Subcutaneous adipose tissue (tissue), 4 donors: ENCODE measurements around the gene NPS. TPM values are rescaled to one million over a fixed set of nuclear protein-coding genes. Genes with fewer than 3 reads are reported as not detected.

Source experiments
- total RNA-seq, 4 donors: library from RNA; depleted of rRNA; stranded (reverse); fragments of >200 nt; gene quantifications; one replicate each; pipeline ENCODE4 v1.1.0, GENCODE V29; 2016
- TF ChIP-seq, protein P1 (sequence below): fragments of 450-650 bp; IDR thresholded peaks from one replicate; pipeline ENCODE4 v1.5.1; 2016; ENCODE audit warnings: low read depth, mild to moderate bottlenecking, control low read depth, antibody characterized with exemption, moderate library complexity

The NPS gene
- total RNA-seq, 4 donors from 2014 or later = not detected

DNA sequence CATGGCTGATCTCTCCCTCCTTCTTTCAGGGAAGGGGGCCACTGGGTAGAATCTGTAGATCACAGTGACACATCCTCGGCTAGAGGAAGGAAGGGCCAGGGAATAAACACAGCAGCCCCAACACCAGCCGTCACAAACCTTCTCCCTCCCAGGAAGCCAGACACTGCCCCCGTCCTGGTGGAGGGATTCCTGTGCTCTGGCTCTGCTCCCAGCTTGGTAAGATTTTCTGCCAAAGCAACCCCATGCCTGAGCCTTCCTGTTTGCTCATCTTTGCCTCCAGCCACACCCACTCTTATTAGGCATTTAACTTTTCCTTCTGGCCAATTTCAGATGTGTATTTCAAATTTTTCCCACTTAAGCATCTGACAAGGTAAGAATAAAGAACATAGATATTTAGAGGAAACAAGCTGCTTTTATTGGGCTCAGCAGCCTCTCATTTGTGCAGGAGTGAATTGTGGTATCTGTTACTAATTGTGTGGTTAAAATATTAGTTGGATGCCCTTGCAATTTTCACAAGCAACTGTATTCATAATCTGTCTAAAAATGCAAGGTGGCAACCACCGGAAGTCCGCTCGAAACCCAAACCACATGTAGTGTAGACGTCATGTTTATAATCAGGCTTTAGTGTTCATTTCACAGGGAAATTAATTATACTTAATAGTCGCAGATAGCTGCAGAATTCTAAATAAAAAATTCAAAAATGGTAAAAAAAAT lies 13.2 kb upstream of the NPS start:
- TF ChIP-seq, protein P1, sequence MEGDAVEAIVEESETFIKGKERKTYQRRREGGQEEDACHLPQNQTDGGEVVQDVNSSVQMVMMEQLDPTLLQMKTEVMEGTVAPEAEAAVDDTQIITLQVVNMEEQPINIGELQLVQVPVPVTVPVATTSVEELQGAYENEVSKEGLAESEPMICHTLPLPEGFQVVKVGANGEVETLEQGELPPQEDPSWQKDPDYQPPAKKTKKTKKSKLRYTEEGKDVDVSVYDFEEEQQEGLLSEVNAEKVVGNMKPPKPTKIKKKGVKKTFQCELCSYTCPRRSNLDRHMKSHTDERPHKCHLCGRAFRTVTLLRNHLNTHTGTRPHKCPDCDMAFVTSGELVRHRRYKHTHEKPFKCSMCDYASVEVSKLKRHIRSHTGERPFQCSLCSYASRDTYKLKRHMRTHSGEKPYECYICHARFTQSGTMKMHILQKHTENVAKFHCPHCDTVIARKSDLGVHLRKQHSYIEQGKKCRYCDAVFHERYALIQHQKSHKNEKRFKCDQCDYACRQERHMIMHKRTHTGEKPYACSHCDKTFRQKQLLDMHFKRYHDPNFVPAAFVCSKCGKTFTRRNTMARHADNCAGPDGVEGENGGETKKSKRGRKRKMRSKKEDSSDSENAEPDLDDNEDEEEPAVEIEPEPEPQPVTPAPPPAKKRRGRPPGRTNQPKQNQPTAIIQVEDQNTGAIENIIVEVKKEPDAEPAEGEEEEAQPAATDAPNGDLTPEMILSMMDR = no peak

DNA sequence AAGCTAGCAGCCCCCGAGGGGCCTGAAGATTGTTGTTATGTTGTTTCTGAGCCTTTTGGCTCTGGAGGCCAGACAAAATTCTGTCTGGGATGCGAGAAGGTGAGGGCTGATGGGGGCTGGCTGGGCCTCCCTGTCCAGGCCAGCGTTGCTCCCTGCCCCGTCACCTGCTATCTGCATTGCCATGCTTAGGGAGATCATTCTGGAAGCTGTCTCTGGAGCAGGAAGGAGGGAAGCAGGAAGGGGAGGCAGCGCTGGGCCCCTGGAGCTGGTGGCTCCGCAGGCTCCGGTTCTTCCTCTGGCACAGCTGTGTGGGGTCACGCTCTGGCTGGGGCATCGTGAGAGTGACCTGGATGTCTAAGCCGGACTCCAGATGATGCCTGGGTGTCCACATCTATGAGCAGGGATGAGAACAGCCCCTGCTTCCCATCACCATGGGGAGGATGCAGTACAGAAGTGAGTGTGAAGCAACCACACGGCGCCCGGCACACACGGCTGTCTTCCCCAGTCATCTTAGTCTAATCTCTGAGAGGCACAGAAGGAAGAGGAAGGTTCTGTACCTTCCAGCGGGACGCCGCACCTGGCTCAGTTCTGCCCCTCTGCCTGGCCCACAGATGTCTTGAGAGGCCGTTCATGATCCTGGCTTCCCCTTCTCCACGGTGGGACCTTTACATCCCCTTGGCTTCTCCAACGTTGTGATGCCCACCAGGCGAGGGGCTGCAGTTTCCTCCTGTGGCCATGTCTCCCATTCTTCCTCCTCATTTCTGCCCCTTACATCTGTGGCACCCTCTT lies 11.9 kb upstream of the NPS start:
- TF ChIP-seq, protein P1 = no peak

DNA sequence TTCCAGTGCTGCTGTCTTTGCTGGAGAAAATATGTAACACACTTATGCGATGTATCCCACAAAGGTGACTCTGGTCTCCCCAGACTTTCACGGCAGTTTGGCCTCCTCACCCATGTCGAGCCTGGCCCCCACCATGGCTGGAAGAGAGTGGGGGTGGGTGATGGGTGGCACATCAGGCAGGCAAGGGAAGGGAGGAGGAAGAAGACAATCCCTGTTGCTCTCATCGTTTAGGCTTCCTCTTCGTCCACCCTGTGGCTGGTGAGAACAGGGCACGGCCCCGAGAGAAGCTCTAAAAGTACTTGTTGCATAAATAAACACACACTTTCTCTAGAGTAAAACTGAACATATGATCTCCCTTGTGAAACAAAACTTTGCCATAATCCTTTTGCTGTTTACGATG lies 11.2 kb upstream of the NPS start:
- TF ChIP-seq, protein P1 = no peak

DNA sequence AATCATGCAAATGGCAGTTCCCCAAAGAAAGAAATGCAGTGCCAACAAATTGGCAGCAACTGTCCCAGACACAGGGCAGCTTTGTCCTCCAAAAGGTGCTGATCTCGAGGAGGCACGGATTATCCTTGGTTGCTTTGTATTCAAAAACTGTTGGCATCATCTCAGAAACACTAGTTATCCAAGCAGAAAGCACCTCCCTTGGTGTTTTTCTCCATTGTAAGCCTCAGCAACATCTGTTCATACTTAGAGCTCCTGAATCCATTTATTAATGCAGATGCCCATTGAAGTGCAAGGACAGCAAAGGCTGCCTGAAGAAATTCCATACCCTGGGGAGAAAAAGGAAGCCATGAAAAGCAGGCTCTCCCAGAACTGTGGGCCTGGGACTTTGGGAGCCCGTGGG lies 1.1 kb upstream of the NPS start:
- TF ChIP-seq, protein P1 = no peak

DNA sequence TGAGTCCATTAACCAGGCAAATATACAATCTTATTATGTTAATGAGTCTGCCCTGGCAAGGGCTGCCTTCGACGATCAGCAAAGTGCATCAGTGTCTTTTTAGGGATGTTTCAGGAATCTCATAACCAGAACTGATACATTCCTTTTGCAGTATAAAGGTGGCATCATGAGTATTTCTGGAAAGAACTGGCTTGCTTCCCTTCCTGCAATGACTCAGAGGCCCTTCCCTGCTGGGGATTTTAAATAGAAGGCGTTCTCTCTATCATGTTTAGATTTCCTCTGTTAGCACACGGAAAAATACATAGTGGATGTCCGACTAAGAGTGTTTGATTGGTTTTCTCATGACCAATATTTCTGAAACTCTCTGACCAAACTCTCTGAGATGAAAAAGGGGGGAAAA lies 1.8 kb downstream of the NPS start:
- TF ChIP-seq, protein P1 = no peak

DNA sequence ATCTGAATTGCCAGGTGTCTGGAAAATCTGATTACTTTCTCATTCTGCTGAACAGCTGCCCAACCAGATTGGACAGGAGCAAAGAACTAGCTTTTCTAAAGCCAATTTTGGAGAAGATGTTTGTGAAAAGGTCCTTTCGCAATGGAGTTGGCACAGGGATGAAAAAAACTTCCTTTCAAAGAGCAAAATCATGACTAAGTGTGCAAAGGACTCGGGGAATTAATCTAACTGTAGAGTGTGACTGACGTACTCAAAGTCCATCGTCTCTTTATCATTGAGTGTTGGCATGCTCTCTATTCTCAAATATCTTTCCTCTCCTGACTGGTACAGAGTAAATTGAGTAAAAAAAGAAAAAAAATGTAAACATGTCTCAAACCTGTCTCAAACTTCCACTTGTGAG lies 3.3 kb downstream of the NPS start:
- TF ChIP-seq, protein P1 = no peak

DNA sequence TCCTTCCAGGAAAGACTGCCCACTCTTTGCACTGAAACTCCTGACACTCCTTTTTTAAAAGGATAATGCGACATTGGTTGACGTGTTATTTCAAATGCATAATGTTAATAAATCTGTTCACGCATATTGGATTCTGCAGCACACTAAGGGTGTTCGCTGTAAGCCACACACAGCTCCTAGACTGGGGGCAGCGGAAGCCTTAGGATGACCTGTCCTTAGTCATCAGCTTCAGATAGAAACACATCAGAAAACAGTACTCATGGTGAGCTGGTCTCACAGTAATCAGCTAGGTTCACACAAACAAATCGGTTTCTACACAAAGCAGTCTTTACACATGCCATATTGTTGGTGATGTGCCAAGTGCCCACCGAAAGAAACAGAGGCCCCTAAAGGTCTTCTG lies 4.3 kb downstream of the NPS start:
- TF ChIP-seq, protein P1 = no peak
